VCaP (cell line): Measurements from ENCODE around the gene MPV17L2.

Source experiments
- H3K27ac ChIP-seq: fragments of 450-650 bp; 2 replicates; pipeline ENCODE4 v1.5.1; 2017
- TF ChIP-seq, protein P1 (sequence below): fragments of 450-650 bp; conservative IDR thresholded peaks from 2 replicates; pipeline ENCODE4 v1.5.1; 2017; ENCODE audit warnings: mild to moderate bottlenecking, moderate library complexity

The MPV17L2 gene

DNA sequence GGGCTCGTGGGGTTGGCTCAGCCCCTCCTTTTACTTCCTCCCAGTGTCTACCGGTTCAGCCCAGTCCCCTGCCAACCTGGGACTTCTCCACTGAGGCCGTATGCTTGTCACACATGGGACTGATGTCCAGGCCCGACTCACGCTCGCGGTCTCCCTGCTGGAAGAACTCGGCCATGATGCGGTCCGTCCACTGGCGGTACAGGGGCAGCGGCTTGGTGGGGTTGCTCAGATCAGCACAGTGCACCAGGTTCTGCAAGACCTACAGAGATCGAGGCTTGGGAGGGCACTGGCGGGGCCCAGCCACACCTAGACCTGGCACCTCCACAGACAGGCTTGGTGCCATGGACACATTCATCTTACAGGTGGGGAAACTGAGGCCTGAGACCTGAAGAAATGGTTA lies 18.7 kb downstream of the MPV17L2 start:
- H3K27ac ChIP-seq: no peak overlapping the region
- TF ChIP-seq, protein P1, sequence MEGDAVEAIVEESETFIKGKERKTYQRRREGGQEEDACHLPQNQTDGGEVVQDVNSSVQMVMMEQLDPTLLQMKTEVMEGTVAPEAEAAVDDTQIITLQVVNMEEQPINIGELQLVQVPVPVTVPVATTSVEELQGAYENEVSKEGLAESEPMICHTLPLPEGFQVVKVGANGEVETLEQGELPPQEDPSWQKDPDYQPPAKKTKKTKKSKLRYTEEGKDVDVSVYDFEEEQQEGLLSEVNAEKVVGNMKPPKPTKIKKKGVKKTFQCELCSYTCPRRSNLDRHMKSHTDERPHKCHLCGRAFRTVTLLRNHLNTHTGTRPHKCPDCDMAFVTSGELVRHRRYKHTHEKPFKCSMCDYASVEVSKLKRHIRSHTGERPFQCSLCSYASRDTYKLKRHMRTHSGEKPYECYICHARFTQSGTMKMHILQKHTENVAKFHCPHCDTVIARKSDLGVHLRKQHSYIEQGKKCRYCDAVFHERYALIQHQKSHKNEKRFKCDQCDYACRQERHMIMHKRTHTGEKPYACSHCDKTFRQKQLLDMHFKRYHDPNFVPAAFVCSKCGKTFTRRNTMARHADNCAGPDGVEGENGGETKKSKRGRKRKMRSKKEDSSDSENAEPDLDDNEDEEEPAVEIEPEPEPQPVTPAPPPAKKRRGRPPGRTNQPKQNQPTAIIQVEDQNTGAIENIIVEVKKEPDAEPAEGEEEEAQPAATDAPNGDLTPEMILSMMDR: no peak

DNA sequence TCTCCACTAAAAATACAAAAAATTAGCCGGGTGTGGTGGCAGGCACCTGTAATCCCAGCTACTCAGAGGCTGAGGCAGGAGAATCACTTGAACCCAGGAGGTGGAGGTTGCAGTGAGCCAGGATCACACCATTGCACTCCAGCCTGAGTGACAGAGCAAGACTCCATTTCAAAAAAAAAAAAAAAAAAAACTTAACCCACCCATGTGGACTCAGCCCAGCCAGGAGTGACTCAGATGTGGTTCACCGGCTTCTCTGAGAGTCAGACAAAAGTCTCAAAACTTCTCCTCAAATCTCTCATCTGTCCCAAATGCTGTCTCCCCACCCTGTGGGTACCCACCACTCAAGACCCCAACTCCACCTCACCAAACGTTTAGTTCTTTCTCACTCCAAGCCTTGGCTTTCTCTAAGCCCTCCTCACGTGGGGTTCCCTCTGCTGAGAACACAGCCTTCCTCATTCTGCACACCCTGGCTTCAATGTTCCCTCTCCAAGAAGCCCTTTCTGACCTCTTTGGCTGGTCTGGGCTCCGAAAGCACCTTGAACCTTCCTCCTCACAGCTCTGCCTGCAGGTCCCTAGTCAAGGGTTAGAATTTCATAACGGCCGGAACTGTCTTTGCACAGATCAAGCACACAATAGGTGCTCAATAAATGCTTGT lies 21.9 kb downstream of the MPV17L2 start:
- TF ChIP-seq, protein P1: no peak
- no peak overlapping the region for H3K27ac ChIP-seq

- no peak overlapping the region for H3K27ac ChIP-seq
- TF ChIP-seq, protein P1: no peak
Observed at GRCh38 chr19:18216789-18217188, 23.8 kb downstream of the MPV17L2 start.

DNA sequence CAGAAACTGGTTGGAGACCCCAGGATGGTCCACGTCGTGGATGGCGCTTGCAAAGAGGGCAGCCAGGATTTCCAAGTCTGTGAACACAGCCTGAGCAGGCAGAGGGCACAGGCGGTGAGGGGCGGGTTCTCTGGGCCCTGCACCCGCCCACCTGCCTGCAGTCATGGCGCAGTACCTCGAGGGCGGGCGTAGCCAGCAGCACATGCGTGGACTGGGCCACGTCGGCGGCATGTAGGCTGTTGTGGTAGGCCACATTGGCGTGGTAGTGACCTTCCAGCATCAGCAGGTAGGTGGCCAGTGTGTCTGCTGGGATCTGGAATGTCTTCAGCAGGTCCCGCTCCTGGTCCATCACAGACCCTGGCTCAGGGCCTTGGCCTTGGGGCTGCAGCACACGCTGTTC lies 25.1 kb downstream of the MPV17L2 start:
- no peak overlapping the region for H3K27ac ChIP-seq
- TF ChIP-seq, protein P1: no peak

GRCh38 chr19:18218600-18218999 lies 25.6 kb downstream of the MPV17L2 start:
- TF ChIP-seq, protein P1: no peak

DNA sequence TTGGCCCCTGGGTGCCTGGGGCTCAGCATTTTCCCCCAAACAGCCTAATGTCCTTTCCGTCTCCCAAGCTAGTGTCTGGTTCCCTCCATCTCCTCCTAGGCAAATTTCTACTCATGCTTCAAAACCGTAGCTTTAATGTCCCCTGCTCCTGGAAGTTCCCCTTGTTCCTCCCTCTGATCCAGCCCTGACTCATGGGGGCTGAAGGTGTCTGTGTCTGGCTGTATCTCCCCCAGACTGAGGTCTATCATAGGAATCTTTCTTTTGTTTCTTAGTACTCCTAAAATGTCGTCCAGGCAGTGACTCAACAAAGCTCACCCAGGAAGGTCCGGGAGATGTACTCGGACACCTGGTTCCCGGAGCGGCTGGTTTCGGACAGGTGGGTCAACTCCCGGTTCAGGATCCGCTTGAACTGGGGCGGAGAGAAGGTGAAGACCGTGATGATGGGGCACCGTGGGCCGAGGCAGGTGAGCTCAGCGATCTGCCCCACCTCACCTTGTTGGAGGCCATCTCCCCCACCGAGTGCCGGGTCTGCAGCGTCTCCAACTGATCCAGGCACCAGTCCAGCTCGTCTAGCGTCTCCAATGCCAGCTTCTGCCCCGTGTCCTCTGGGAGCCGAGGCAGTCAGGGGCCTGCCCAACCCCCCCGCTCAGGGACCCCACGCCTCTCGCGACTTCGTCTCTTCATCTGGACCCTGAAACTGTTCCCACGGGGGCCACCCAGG lies 27.1 kb downstream of the MPV17L2 start:
- TF ChIP-seq, protein P1: no peak
- H3K27ac ChIP-seq: peak overlapping the region; percentile 21; the same call in 1 of the 2 replicates

More at GRCh38 chr19:18218600-18218999, 25.6 kb downstream of the MPV17L2 start:
- H3K27ac ChIP-seq: no peak overlapping the region

DNA sequence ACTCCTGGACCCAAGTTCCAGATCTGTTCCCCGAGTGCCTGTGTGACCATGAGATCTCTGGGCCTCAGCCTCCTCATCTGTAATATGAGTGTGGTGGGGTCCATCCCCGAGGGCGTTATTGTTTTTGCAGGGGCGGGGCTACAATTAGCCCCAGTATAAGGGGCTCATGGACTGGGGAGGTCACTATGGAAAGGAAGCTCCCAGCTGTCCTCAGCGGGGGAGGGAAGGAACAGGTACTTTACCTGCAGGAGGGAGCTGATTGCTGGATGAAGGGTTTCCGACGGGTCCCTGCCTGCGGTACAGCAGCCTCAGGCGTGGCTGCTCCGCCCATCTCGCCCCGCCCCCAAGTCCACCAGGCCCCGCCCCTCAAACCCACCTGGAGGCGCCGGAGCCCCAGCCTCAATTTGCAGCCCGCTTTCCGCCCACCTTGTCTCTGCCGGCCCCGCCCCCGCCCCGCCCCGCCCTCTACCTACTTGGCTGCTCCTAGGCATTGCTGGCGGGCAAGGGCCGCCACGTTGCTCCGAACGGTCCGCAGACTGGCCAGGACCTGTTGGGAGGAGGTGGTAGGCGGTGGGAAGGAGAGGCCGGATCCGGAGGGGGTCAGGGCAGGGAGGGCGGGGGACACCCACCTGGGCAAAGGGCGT lies 27.7 kb downstream of the MPV17L2 start:
- TF ChIP-seq, protein P1: no peak
- H3K27ac ChIP-seq: peak overlapping the region; percentile 21; the same call in 1 of the 2 replicates
